ENCODE measurements around the gene SAFB.
"Not testable (repeated sequence)": the region's sequence is repeated elsewhere in the genome, so short reads cannot be mapped to it uniquely, and the experiment has no call there.

Gene SAFB

DNA sequence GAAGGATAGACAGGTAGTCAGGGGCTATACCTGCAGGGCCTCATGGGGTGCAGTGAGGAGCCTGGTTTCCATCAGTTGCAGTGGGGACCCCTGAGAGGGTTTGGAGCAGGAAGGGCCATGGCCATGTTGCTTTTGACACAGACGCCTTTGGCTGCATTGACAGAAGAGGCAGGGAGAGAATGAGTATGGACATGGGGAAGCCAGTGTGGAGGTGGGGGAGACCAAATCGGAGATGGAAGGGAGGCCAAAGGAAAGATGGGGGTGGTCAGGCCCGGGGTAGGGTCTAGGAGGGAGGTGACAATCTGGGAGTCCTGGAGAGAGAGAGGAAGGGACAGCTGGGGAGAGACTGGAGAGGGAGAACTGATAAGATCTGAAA is 59.2 kb downstream of the SAFB start:
- in situ Hi-C loops (cut with HindIII; ENCODE audit: low sequenced_read_pairs), result no loop called here

DNA sequence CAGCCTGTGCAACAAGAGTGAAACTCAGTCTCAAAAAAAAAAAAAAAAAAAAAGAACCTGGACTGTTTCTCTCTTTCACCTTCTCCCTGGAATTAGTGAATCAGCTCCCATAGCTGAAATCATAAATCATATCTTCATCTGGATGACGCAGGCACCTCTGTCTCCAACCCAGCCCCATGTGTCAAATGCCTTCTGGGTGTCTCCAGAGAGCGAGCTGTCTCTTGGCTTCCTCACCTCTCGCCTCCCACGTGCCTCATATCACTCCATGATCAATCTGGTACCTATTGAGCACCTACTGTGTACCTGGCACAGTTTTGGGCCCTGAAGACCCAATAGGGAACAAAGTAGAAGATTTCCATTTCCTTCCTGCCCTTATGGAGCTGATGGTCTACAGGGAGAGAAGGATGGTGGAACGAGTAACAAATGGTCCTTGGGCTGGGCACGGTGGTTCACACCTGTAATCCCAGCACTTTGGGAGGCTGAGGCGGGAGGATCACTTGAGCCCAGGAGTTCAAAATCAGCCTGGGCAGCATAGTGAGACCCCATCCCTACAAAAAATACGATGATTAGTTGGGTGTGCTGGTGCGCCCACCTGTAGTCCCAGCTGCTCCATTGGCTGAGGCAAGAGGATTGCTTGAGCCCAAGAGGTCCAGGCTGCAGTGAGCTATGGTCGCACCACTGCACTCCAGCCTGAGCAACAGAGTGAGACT is 60.4 kb downstream of the SAFB start:
- in situ Hi-C loops (cut with HindIII; ENCODE audit: low sequenced_read_pairs), result no loop called here

DNA sequence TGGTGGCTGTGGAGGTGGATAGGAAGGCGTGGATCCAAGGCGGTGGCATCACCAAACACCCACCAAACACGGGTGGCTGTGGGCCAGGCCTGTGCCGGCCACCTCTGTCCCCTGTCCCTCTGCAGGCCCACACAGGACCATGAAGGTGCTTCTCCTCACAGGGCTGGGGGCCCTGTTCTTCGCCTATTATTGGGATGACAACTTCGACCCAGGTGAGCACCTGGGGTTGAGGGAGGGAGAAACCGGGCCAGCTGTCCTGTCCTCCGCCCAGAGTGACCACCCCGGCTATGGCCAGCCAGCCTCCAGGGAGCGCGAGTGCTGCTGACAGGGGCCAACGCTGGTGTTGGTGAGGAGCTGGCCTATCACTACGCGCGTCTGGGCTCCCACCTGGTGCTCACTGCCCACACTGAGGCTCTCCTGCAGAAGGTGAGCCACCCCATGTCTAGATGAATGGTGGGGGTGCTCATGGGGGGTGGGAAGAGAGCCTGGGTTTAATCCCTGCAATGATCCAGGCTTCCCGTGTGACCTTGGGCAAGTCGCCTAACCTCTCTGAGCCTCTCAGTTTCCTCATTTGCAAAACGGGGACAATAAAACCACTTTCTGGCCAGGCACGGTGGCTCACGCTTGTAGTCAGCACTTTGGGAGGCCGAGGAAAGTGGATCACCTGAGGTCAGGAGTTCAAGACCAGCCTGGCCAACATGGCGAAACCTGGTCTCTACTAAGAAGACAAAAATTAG is 62.0 kb downstream of the SAFB start:
- in situ Hi-C loops (cut with HindIII; ENCODE audit: low sequenced_read_pairs), result no loop called here

DNA sequence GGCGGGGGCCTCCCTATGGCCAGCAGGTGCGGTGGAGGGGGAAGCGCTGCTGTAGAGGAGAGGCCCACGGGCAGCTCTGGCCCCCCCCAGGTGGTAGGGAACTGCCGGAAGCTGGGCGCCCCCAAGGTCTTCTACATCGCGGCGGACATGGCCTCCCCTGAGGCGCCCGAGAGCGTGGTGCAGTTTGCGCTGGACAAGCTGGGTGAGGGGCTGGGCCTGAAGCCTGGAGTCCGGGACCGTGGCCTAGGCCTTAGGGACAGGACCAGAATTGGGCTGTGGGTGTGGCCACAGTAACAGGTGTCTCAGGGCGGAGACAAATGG is 63.4 kb downstream of the SAFB start:
- in situ Hi-C loops (cut with HindIII; ENCODE audit: low sequenced_read_pairs), result no loop called here

DNA sequence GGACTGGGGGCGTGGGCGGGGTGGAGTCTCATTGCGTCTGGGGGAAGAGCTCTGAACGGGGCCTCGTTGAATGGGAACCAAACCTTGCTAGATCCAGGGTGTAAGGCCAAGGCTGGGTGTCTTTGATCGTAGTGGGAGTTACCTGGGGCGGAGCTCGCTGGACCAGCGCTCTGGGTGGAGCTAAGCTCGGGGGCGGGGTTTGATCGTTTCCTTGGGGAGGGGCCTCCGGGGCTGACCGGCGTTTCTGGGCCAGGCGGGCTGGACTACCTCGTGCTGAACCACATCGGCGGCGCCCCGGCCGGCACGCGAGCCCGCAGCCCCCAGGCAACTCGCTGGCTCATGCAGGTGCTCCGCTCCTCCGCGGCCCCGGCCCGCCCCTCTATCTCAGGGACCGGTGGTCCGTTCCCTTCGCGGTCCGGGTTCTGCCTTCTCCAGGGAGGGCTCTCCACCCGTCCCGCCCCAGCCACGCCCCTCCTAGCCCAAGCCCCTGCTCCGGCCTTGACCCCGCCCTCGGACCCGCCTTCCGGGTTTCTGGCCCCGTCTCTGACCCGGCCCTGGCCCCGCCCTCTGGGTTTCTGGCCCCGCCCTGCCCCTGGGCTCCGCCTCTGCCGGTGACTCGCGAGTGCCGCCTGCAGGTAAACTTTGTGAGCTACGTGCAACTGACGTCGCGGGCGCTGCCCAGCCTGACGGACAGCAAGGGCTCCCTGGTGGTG is 63.9 kb downstream of the SAFB start:
- in situ Hi-C loops (cut with HindIII; ENCODE audit: low sequenced_read_pairs), result no loop called here

DNA sequence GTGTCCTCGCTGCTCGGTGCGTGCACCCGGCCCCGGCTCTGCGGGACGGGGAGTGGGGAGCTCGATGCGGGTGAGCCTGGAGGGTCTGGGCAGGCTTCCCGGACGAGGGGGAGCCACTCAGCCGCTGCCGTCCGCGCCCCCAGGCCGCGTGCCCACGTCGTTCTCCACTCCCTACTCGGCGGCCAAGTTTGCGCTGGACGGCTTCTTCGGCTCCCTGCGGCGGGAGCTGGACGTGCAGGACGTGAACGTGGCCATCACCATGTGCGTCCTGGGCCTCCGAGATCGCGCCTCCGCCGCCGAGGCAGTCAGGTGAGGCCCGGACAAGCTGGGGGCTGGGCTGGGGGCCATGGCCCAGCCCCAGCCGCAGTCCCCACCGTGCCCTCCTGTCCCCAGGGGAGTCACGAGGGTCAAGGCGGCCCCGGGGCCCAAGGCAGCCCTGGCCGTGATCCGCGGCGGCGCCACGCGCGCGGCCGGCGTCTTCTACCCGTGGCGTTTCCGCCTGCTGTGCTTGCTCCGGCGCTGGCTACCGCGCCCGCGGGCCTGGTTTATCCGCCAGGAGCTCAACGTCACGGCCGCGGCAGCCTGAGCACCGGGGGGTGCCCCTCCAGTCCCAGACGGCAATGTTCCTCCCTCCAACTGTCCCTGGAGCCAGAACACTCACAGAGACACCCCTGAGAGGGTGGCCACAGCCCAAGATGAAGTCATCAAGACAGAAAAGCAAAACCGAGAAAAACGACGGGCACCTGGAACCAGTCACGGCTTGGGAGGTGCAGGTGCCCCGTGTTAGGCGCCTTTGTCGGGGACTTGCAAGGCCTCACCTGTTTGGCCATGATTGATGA is 64.7 kb downstream of the SAFB start:
- in situ Hi-C loops (cut with HindIII; ENCODE audit: low sequenced_read_pairs), result no loop called here

DNA sequence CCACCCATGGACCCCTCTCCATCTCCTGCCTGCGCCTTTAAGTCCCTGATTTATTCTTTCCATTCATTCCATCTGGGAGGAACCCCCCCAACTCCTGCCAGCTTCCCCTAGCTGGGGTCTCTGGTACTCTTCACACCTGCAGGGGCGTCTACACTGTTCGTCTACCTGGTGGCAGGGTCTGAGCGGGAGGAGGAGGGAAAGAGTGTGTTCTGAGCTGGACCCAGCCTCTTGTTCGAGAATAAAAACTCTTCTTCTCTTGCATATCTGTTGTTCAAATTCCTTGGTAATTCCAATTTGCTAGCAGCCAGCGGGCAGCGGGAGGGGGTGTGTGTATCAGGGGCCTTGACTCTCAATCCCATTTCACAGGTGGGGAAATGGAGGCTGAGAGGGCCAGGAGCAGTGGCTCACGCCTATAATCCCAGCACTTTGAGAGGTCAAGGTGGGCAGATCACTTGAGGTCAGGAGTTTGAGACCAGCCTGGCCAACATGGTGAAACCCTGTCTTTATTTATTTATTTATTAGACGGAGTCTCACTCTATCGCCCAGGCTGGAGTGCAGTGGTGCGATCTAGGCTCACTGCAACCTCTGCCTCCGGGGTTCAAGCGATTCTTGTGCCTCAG is 65.5 kb downstream of the SAFB start:
- in situ Hi-C loops (cut with HindIII; ENCODE audit: low sequenced_read_pairs), result not testable (repeated sequence)

DNA sequence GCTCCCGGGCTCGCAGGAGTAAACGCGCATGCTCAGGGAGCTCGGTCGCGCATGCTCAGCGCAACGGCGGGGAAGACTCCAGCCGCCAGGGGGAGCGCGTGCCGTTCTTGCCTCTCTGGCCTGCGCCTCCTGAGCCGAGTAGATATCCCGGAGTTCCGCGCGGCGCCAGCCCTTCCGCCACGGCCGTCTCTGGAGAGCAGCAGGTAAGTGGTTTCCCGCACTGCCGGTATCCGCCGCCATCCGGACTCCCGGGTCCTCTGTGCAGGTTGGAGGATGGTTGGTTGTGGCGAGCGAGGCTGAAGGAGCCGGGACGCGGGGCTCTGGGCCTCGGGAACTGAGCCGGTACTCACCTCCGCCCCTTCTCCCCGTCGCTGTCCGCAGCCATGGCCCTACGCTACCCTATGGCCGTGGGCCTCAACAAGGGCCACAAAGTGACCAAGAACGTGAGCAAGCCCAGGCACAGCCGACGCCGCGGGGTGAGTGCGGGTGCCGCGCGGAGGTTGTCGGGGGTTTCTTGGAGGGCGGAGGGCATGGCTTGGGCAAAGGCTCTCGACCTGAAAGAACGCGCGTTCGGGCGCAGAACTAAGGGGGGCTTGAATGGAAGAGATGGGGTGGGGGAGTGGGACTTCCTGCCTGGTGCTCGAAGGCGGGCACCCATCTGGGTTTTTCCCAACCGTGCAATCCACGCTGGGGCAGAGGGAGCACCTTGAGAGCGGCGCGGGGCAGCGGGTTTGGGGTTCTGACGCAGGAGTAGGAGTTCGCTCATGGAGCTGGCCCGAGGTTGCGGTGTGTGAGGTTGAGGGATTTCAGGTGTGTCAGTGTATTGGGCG is 67.5 kb downstream of the SAFB start, which contains the start of gene RPL36:
Gene RPL36 (plus strand): TSS at position 171 of the 830 bp plus-strand sequence. CDS start 213 bp downstream, at position 384.
- in situ Hi-C loops (cut with HindIII; ENCODE audit: low sequenced_read_pairs), result no loop called here

DNA sequence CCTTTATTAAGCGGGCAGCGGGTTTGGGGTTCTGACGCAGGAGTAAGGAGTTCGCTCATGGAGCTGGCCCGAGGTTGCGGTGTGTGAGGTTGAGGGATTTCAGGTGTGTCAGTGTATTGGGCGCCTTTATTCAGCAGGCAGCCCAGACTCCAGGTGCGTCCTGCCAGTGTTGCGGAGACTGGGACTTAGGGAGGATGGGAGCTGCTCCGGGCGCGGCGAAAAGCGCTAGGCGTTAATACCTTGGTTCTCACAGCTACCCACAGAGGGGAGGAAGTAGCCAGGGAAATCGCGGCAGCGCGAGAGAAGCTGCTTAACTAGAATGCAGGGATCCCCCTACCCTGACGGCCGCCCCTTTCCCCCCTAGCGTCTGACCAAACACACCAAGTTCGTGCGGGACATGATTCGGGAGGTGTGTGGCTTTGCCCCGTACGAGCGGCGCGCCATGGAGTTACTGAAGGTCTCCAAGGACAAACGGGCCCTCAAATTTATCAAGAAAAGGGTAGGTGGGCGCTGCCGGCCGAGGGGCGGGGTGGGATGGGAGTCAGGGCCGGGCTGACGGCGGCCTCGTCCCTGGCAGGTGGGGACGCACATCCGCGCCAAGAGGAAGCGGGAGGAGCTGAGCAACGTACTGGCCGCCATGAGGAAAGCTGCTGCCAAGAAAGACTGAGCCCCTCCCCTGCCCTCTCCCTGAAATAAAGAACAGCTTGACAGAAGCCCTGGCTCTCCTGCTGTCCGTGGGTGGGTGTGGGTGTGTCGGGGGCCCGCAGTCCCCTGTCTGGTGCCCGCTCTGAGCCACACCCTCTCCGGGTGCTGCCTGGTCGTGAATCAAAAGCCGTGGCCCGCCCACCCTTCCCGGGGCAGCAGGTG is 68.3 kb downstream of the SAFB start:
- in situ Hi-C loops (cut with HindIII; ENCODE audit: low sequenced_read_pairs), result no loop called here

DNA sequence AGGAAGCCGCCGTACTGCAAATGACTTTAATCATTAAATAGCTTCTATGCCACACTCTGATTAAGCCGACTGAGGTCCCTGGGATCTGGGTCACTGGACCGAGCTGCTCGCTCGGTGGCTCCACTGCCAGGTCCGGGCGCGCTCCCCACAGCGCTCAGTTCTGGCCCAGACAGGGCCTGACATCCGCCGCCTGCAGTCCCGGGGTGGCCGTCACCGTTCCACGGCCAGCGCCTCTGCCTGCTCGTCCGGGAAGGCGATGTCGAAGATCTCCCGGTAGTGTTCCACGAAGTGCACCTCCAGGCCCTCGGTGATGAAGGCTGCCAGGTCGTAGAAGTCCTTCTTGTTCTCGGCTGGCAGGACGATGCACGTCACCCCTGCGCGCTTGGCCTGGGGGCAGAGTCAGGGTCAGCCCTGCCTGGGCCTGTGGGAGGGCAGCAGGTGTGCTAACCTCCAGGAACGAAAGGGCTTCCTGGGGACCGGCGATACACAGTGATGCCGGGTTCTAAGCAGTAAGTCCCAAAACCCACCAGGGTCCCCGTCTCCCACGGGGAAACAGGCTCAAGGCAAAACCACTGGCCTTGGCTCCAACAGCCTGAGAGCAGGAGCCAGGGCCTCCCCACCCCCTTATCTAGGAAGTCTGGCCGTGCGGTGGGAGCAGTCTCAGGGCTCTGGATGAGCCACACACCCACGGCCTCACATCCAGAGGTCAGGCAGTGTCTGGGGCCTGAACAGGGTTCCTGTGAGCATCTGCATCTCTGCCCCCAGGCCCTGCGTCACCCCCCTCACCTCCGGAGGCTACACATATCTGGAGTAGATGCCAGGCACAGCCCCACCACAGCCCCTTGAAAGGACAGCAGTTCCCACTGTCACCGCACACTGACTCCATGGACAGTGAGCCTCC is 69.2 kb downstream of the SAFB start:
- in situ Hi-C loops (cut with HindIII; ENCODE audit: low sequenced_read_pairs), result no loop called here

DNA sequence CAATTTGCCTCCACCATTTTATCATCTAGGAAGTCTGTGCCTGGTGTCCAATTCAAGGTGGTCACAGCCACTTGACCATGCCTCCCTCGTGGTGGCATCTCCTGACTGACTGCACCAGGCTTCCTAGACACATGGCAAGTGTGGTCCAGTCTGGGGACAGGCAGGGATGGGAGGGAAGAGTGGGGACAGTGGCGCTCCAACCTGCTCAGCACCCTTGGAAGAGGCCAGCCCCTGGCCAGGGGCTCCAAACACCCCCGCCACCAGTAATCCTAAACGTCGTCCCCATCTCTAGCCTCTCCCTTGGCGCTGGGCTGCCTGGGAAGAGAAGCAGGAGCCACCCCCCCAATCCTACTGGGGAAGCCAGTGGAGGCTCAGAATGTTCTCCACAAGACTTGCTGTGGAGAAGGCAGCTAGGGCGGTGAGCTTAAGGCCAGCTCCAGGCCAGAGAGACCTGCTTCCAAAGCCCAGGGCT is 69.9 kb downstream of the SAFB start:
- in situ Hi-C loops (cut with HindIII; ENCODE audit: low sequenced_read_pairs), result no loop called here

DNA sequence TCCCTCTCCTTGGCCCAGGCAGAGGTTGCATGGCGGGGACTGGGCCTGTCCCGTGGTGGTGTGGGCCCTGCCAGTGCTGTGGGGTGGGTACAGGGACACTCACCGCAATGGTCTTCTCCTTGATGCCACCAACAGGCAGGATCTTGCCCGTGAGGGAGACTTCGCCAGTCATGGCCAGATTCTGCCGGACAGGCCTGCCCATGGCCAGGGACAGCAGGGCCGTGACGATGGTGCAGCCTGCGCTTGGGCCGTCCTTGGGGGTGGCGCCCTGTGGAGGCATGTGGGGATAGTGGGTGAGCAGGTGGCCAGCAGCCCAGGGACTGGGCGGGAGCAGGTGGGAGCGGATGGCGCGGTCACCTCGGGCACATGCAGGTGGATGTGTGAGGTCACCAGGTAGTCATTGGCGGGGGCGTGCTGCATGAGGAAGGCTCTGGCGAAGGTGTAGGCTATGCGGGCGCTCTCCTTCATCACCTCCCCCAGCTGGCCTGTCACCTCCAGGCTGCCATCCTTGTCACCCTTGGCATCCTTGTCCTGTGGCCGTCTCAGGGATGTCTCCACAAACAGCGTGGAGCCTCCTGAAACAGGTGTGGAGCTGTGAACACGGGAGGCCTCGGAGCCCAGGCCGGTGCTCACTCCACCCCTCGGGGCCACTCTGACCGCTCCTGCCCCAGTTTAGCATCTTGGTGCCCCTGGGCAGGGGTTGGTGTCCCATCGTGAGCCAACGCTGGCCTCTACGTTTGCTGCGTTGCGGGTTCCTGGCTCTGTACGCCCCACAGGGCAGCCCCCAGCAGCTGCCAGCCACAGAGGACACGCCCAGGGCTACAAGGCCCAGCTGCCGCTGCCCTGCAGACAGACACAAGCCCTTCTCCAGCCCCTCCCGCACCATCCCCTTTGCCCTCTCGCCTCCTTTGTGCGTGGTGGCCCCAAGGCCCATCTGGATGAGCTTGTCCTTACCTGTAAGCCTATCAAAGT is 70.6 kb downstream of the SAFB start:
- in situ Hi-C loops (cut with HindIII; ENCODE audit: low sequenced_read_pairs), result no loop called here

DNA sequence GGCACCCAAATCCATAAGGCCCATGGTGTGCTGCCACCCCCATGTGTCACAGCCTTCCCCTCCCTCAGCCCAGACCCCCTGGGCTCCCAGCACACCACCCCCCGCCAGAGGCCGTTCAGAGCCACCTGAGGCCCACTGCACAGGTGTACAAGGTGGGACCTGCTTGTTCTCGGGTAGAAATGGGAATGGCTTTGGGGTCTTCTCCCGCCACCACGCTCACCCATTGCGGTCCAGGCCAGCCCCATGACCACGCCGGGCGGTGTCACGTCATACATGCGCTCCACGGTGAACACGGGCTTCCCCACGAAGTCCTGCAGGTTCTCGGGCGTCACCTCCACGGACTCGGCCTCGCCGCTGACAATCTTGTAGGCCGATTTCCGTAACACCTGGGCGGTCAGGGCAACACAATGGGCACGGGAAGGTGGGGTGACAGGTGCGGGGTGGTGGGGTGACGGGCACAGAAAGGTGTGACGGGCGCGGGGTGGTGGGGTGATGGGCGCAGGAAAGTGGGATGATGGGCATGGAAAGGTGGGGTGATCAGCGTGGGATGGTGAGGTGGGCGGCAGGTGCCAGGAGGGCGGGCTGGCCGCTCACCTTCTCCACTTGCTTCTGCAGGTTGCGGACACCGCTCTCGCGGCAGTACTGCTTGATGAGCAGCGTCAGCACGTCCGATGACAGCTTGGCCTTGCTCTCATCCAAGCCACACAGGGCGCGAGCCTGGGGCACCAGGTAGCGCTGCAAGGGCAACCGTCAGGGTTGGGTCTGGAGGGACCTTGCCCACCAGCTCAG is 71.5 kb downstream of the SAFB start:
- in situ Hi-C loops (cut with HindIII; ENCODE audit: low sequenced_read_pairs), result no loop called here

DNA sequence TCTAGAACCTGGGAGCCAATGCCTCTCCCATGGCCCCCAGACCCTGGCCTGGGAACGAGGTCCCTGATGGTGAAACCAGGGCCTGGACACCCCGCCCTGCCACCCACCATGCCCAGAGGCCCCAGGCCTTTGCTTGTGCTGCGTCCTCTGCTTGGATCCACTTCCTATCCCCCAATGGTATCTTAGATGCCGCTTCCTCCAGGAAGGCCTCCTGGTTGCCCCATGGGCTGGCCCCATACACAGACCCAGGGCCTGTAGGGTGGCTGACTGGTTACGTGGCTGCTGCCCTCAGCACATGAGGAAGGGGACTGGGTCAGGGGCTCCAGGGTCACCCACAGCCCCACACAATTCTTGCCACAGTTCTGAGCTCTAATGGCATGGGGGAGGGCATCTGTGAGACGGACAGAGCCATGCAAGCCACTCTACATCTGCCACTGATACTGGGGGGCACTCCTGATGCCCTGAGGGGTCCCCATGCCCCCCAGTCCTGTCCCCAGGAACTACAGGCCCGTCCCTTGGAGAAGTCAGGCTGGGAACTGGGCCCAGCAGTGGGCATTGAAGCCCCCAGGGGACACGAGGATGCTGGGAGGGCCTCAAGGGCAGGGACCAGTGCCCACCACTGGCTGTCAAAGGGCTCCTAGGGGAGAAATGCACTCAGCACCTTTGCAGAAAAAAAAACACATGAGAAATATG is 72.2 kb downstream of the SAFB start:
- in situ Hi-C loops (cut with HindIII; ENCODE audit: low sequenced_read_pairs), result no loop called here

DNA sequence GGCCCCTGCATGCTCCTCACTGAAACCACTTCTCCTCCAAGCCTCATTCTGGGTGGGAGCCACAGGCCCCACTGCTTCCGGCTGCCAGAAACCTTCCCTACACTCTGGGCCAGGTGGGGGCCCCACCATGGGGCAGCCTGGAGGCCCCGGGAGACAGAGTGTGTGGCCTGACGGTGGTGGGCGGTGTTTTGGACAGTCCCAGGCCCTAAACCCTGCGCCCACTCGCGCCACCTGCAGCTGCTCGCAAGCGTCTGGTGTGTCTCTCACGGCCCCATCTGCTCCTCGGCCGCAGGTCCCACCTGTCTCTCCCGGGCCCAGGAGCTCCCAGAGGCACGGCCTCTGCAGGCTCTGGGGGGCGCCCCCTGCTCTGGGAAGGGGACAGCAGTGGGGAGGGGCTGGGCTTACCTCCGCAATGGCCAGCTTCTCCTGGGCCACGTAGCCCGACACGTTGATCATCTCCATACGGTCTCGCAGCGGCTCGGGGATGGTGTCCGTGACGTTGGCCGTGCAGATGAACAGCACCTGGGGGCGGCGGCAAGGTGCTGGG is 72.8 kb downstream of the SAFB start:
- in situ Hi-C loops (cut with HindIII; ENCODE audit: low sequenced_read_pairs), result no loop called here

Measured in DLD1 (cell line).